ENCODE data around the gene DYNLT5. TPM values are rescaled to one million over a fixed set of nuclear protein-coding genes. Genes with fewer than 3 reads are reported as not detected.

DYNLT5 gene
- total RNA-seq, 1 experiment from 2014 or later = not detected

DNA sequence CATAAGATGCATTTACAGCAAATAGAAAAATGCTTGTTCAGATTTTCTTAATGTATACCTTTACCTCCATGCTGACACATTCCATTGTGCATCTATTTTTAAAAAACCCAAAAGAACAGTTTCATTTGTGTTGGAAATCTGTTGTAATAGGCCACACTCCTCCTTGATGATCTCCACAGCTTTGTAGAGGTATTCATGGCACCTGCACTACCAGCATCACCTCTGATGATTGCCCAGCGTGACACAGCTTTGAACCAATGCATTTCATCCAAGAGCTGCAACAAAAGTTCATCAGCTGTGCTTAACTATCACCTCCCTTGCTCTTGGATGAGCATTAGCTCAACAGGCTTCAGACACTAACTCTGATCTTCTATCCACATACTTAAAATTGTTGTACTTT lies 8.2 kb downstream of the DYNLT5 start:
- CTCF ChIA-PET = no interaction called here
- POLR2A ChIA-PET = no interaction called here
- BruUV-seq (replicated peaks) = no TSS peak
- Mint-ChIP-seq H3K4me1 (ENCODE audit: low read depth, unreplicated experiment) (no peaks in the 10 kb centered on the region), H3K27ac (ENCODE audit: unreplicated experiment) (no peak overlapping the region), H3K27me3 (ENCODE audit: insufficient read depth, unreplicated experiment) (peaks cover 4% of the 10 kb centered on the region), H3K36me3 (ENCODE audit: insufficient read depth, unreplicated experiment) (no peaks in the 10 kb centered on the region), H3K9me3 (ENCODE audit: unreplicated experiment) (no peaks in the 10 kb centered on the region), H3K4me3 (ENCODE audit: unreplicated experiment) (no peak overlapping the region)
- H3K4me3 ChIP-seq (ENCODE audit: low read depth, low read length) = no peak overlapping the region
- no peaks in the 10 kb centered on the region for H3K4me1 ChIP-seq
- no peaks in the 10 kb centered on the region for H3K9me3 ChIP-seq
- H3K27me3 ChIP-seq (replicated peaks; ENCODE audit: control insufficient read depth, insufficient read depth, low read length) = no peaks in the 10 kb centered on the region
- DNase-seq = no peak
- intact Hi-C loops (cut with micrococcal nuclease; ENCODE audit: unreplicated experiment) = loop anchor here (10.0 kb wide), 1 partner anchor 174 kb away; no protein-coding TSS in a partner anchor
- H3K36me3 ChIP-seq (ENCODE audit: control insufficient read depth, insufficient read depth, low read length) = no peaks in the 10 kb centered on the region
- TF ChIP-seq, protein P1, sequence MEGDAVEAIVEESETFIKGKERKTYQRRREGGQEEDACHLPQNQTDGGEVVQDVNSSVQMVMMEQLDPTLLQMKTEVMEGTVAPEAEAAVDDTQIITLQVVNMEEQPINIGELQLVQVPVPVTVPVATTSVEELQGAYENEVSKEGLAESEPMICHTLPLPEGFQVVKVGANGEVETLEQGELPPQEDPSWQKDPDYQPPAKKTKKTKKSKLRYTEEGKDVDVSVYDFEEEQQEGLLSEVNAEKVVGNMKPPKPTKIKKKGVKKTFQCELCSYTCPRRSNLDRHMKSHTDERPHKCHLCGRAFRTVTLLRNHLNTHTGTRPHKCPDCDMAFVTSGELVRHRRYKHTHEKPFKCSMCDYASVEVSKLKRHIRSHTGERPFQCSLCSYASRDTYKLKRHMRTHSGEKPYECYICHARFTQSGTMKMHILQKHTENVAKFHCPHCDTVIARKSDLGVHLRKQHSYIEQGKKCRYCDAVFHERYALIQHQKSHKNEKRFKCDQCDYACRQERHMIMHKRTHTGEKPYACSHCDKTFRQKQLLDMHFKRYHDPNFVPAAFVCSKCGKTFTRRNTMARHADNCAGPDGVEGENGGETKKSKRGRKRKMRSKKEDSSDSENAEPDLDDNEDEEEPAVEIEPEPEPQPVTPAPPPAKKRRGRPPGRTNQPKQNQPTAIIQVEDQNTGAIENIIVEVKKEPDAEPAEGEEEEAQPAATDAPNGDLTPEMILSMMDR (IDR thresholded peaks at IDR 0.05; ENCODE audit: insufficient read depth in 1 of 2, low read depth in 1 of 2, low read length in 1 of 2, severe bottlenecking in 1 of 2, unreplicated experiment in 1 of 2) = no peak

DNA sequence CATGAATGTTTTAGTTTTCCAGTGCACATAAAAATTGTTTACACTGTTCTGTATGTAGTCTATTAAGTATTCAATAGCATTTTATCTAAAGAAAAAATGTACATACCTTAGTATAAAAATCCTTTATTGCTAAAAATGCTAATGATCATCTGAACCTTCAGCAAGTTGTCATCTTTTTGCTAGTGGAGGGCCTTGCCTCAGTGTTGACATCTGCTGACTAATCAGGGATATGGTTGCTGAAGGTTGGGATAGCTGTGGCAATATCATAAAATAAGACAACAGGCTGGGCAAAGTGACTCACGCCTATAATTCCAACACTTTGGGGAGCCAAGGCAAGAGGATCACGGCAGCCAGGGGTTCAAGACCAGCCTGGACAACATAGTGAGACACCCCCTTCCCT lies 9.0 kb downstream of the DYNLT5 start:
- Histone ChIP-seq H3K4me3 (ENCODE audit: low read depth, low read length) (no peak overlapping the region), H3K36me3 (ENCODE audit: control insufficient read depth, insufficient read depth, low read length) (no peaks in the 10 kb centered on the region), H3K4me1 (no peaks in the 10 kb centered on the region), H3K9me3 (no peaks in the 10 kb centered on the region), H3K27me3 (replicated peaks; ENCODE audit: control insufficient read depth, insufficient read depth, low read length) (no peaks in the 10 kb centered on the region)
- POLR2A ChIA-PET = no interaction called here
- Mint-ChIP-seq H3K4me1 (ENCODE audit: low read depth, unreplicated experiment) (no peaks in the 10 kb centered on the region), H3K9me3 (ENCODE audit: unreplicated experiment) (no peaks in the 10 kb centered on the region), H3K27ac (ENCODE audit: unreplicated experiment) (no peak overlapping the region), H3K27me3 (ENCODE audit: insufficient read depth, unreplicated experiment) (peaks cover 4% of the 10 kb centered on the region), H3K36me3 (ENCODE audit: insufficient read depth, unreplicated experiment) (no peaks in the 10 kb centered on the region), H3K4me3 (ENCODE audit: unreplicated experiment) (no peak overlapping the region)
- DNase-seq = no peak
- BruUV-seq (replicated peaks) = no TSS peak
- TF ChIP-seq, protein P1 (IDR thresholded peaks at IDR 0.05; ENCODE audit: insufficient read depth in 1 of 2, low read depth in 1 of 2, low read length in 1 of 2, severe bottlenecking in 1 of 2, unreplicated experiment in 1 of 2) = no peak
- CTCF ChIA-PET = no interaction called here
- intact Hi-C loops (cut with micrococcal nuclease; ENCODE audit: unreplicated experiment) = loop anchor here (10.0 kb wide), 1 partner anchor 174 kb away; no protein-coding TSS in a partner anchor

DNA sequence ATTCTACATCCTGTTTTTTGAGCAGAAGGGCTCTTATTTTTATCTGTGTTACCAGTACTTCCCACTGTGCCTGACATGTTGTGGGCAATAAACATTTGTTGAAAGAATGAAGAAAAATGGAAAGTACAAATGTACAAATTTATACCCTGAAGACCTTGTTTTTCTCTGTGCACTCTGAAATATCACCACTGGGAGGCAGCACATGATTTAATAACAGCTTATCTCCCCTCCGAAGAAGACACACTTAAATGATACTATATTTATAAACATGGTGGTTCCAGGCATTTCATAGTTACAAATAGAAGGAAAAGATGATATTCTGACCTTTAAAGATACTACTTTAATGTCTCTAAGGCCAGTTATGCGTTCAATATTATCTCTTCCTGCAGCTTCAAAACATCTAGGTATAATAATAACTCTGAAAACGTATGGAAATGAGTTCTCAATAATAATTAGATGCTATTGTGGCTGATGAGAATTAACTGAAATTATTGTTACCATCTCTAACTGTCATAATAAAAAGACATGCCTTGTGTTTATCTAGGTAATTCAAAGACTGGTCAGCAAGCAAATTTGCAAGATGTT lies 12.8 kb downstream of the DYNLT5 start:
- TF ChIP-seq, protein P1 (IDR thresholded peaks at IDR 0.05; ENCODE audit: insufficient read depth in 1 of 2, low read depth in 1 of 2, low read length in 1 of 2, severe bottlenecking in 1 of 2, unreplicated experiment in 1 of 2) = peak; percentile 27 to 49
- no peaks in the 10 kb centered on the region for H3K4me1 ChIP-seq
- Mint-ChIP-seq H3K4me1 (ENCODE audit: low read depth, unreplicated experiment) (no peaks in the 10 kb centered on the region), H3K27ac (ENCODE audit: unreplicated experiment) (no peak overlapping the region), H3K27me3 (ENCODE audit: insufficient read depth, unreplicated experiment) (no peaks in the 10 kb centered on the region), H3K4me3 (ENCODE audit: unreplicated experiment) (no peak overlapping the region), H3K36me3 (ENCODE audit: insufficient read depth, unreplicated experiment) (no peaks in the 10 kb centered on the region), H3K9me3 (ENCODE audit: unreplicated experiment) (no peaks in the 10 kb centered on the region)
- CTCF ChIA-PET = interaction anchor here (0.8 to 1.3 kb wide), 4 partner anchors 205 to 448 kb away, joined by 3 to 4 read pairs (median 4); no protein-coding TSS in a partner anchor
- intact Hi-C loops (cut with micrococcal nuclease; ENCODE audit: unreplicated experiment) = loop anchor here (2.0 to 10.0 kb wide), 4 partner anchors 170 to 447 kb away; no protein-coding TSS in a partner anchor
- H3K36me3 ChIP-seq (ENCODE audit: control insufficient read depth, insufficient read depth, low read length) = no peaks in the 10 kb centered on the region
- peak in 1 of 2 experiments; percentile 18 for DNase-seq
- no peaks in the 10 kb centered on the region for H3K27me3 ChIP-seq (replicated peaks; ENCODE audit: control insufficient read depth, insufficient read depth, low read length)
- H3K4me3 ChIP-seq (ENCODE audit: low read depth, low read length) = no peak overlapping the region
- no peaks in the 10 kb centered on the region for H3K9me3 ChIP-seq
- no TSS peak for BruUV-seq (replicated peaks)
- POLR2A ChIA-PET = no interaction called here
